ENCODE measurements around the gene TCF4.

GRCh38 chr18:55186588-55186987 lies 401.4 kb downstream of the TCF4 start:
- TF ChIP-seq CTCF (IDR thresholded peaks at IDR 0.05) (no peak), POLR2AphosphoS5 (IDR thresholded peaks at IDR 0.05; ENCODE audit: low read depth, low read length) (no peak), TCF7L2 (IDR thresholded peaks at IDR 0.05; ENCODE audit: low read depth, low read length) (no peak), SIN3A (IDR thresholded peaks at IDR 0.05; ENCODE audit: borderline replicate concordance, insufficient read depth, low read depth, low read length) (no peak), REST (IDR thresholded peaks at IDR 0.05; ENCODE audit: insufficient read depth in 1 of 2, low read depth in 2 of 2, low read length in 1 of 2) (no peak)

Data from Panc1 (cell line).